ENCODE measurements around the gene TOR4A. TPM values are rescaled to one million over a fixed set of nuclear protein-coding genes. Genes with fewer than 3 reads are reported as not detected.

Gene TOR4A
- polyA plus RNA-seq (2011; rRNA removed) (8.7 and 9.8 TPM in 2 replicates), polyA plus RNA-seq (2017; fragmentation: RNase III; extraction: RNeasy Plus Mini Kit Qiagen cat#74134 plus additional on column Dnase treatment) (15.6 to 18.6 TPM (median 17.5 TPM) in 3 replicates), polyA minus RNA-seq (2011; rRNA and poly(A)+ RNA removed) (7.4 and 10.4 TPM in 2 replicates)
- 10.9 and 17.9 TPM in 2 replicates for polyA plus RNA-seq (2012; cell fraction: cytosol; rRNA removed)
- polyA plus RNA-seq (2012; cell fraction: nucleus; rRNA removed): 23.3 and 38.1 TPM in 2 replicates

DNA sequence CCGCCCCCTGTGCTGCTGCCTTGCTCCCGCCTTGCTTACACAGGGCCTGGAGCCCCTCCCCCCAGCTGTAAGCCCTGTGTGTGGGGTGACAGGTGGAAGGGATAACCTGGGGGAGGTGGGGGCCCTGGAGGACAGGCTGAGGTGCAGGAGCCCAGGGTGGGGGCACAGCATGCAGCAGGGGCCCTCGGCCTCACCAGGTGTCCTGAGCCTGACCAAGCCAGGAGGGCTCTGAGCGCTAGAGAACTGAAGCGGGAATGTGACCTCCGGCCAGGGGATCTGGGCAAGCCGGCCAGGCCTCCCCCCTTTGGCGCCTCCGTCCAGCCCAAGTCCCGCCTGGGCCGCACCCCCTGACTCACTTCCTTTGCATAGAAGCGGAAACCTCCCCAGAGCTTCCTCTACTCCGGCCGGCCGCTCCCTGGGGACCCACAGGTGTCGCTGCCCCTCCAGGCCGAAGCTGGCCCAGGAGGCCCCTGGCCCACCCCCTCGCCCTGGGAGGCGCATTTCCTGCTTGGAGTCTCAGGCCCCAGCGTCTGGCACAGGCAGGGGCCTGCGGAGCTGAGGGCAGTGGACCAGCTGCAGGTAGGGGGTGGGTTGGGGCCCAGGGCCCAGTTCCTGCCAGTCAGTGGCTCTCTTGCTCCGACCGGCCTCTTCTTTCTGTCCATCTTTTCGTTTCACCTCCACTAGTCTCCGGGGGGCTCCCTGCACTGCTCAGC, at the start of gene TOR4A:
TSS of gene TOR4A (plus strand) at position 398 of the 713 bp plus-strand sequence. CDS start 964 bp downstream, outside the sequence.
- POLR2A ChIA-PET: interaction anchor here (0.5 to 2.2 kb wide), 7 partner anchors 16 to 341 kb away, joined by 3 to 29 read pairs (median 4); partner anchors contain the start of genes EHMT1, NRARP and TUBB4B
- under 1% methylated on average over 20 of the region's 25 CpGs for WGBS (ENCODE audit: missing lambda C conversion rate)
- FAIRE-seq (no peak), ATAC-seq (peak; percentile 79 to 89), DNase-seq (ENCODE audit: low read depth in 1 of 2, low spot score in 1 of 2) (peak; percentile 89 to 92)
- peak within 1 kb of the TSS; percentile 72 for H3K4me3 ChIP-seq
- CTCF ChIA-PET: interaction anchor here (0.7 to 2.8 kb wide), 14 partner anchors 9 to 281 kb away, joined by 3 to 16 read pairs (median 4); partner anchors contain the start of genes EXD3, NOXA1, NRARP and RNF224
- peak within 1 kb of the TSS; percentile 97 for H3K4me2 ChIP-seq
- H3K27ac ChIP-seq: peak within 1 kb of the TSS; percentile 94 to 96
- H3K4me1 ChIP-seq: peaks cover 35% of the 10 kb centered on the region
- H3K9me3 ChIP-seq: no peaks in the 10 kb centered on the region
- TF ChIP-seq MYC (IDR thresholded peaks at IDR 0.05; ENCODE audit: borderline replicate concordance, low read length) (0 out of 2 replicates have a peak, but pooled peaks have one; percentile 29), CBX8 (IDR thresholded peaks at IDR 0.05) (no peak), ZFP36 (IDR thresholded peaks at IDR 0.05; ENCODE audit: borderline replicate concordance, partially characterized antibody) (no peak), CEBPB (IDR thresholded peaks at IDR 0.05) (no peak), FOSL2 (IDR thresholded peaks at IDR 0.05) (no peak), FOSL2 (CRISPR knock-in tag; IDR thresholded peaks at IDR 0.05) (peak; percentile 80), TP53 (CRISPR knock-in tag; IDR thresholded peaks at IDR 0.05) (no peak), TFCP2L1 (CRISPR knock-in tag; IDR thresholded peaks at IDR 0.05) (no peak), EP300 (IDR thresholded peaks at IDR 0.05) (peak in 1 of 2 experiments; percentile 15; a peak in 1 of 5 replicates), GATA3 (IDR thresholded peaks at IDR 0.05; ENCODE audit: borderline replicate concordance) (peak; percentile 27; the same call in 1 of the 2 replicates), NFE2L2 (conservative IDR thresholded peaks at IDR 0.05; ENCODE audit: low read length) (no peak), HES2 (IDR thresholded peaks at IDR 0.05) (no peak), ZC3H11A (IDR thresholded peaks at IDR 0.05) (no peak), REST (IDR thresholded peaks at IDR 0.05) (no peak), RNF2 (IDR thresholded peaks at IDR 0.05; ENCODE audit: borderline replicate concordance, low read depth) (no peak), EHMT2 (IDR thresholded peaks at IDR 0.05; ENCODE audit: low read depth) (no peak), NPAS2 (CRISPR knock-in tag; IDR thresholded peaks at IDR 0.05; ENCODE audit: borderline replicate concordance) (no peak), POLR2A (IDR thresholded peaks at IDR 0.05; ENCODE audit: low read length) (peak; percentile 56), HDAC2 (IDR thresholded peaks at IDR 0.05) (no peak), SREBF2 (IDR thresholded peaks at IDR 0.05) (no peak), SMC3 (IDR thresholded peaks at IDR 0.05) (no peak), RARB (CRISPR knock-in tag; IDR thresholded peaks at IDR 0.05) (no peak), FOXS1 (CRISPR knock-in tag; IDR thresholded peaks at IDR 0.05) (no peak), CHD2 (IDR thresholded peaks at IDR 0.05; ENCODE audit: low read length, partially characterized antibody) (no peak), KDM1A (IDR thresholded peaks at IDR 0.05; ENCODE audit: low read depth) (no peak), MAZ (IDR thresholded peaks at IDR 0.05; ENCODE audit: borderline replicate concordance, low read depth, low read length) (no peak), NR3C1 (IDR thresholded peaks at IDR 0.05) (no peak), HOXB13 (CRISPR knock-in tag; IDR thresholded peaks at IDR 0.05; ENCODE audit: low read depth) (no peak), KDM5A (IDR thresholded peaks at IDR 0.05) (no peak), HEYL (CRISPR knock-in tag; IDR thresholded peaks at IDR 0.05) (no peak), E2F6 (IDR thresholded peaks at IDR 0.05; ENCODE audit: borderline replicate concordance, low read depth) (no peak), EHF (CRISPR knock-in tag; IDR thresholded peaks at IDR 0.05) (no peak)
- TF ChIP-seq, protein P1, sequence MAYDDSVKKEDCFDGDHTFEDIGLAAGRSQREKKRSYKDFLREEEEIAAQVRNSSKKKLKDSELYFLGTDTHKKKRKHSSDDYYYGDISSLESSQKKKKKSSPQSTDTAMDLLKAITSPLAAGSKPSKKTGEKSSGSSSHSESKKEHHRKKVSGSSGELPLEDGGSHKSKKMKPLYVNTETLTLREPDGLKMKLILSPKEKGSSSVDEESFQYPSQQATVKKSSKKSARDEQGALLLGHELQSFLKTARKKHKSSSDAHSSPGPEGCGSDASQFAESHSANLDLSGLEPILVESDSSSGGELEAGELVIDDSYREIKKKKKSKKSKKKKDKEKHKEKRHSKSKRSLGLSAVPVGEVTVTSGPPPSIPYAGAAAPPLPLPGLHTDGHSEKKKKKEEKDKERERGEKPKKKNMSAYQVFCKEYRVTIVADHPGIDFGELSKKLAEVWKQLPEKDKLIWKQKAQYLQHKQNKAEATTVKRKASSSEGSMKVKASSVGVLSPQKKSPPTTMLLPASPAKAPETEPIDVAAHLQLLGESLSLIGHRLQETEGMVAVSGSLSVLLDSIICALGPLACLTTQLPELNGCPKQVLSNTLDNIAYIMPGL (CRISPR knock-in tag; IDR thresholded peaks at IDR 0.05; ENCODE audit: borderline replicate concordance): no peak
- TF ChIP-seq, protein P2, sequence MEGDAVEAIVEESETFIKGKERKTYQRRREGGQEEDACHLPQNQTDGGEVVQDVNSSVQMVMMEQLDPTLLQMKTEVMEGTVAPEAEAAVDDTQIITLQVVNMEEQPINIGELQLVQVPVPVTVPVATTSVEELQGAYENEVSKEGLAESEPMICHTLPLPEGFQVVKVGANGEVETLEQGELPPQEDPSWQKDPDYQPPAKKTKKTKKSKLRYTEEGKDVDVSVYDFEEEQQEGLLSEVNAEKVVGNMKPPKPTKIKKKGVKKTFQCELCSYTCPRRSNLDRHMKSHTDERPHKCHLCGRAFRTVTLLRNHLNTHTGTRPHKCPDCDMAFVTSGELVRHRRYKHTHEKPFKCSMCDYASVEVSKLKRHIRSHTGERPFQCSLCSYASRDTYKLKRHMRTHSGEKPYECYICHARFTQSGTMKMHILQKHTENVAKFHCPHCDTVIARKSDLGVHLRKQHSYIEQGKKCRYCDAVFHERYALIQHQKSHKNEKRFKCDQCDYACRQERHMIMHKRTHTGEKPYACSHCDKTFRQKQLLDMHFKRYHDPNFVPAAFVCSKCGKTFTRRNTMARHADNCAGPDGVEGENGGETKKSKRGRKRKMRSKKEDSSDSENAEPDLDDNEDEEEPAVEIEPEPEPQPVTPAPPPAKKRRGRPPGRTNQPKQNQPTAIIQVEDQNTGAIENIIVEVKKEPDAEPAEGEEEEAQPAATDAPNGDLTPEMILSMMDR (IDR thresholded peaks at IDR 0.05): peak; percentile 33; the same call in 1 of the 3 replicates
